IMR-90 (cell line): ENCODE measurements around the gene METTL23.

ENCODE experiments used
- CTCF ChIP-seq: conservative IDR thresholded peaks from 2 replicates; pipeline ENCODE4 v1.5.1; 2012; ENCODE audit warnings: mild to moderate bottlenecking, low read depth, low read length, improper control_type of control experiment
- RAD21 ChIP-seq: IDR thresholded peaks from 2 replicates; pipeline ENCODE4 v1.6.1; 2012; ENCODE audit warnings: low read length, improper control_type of control experiment

GRCh38 chr17:76735006-76735405, 8.4 kb downstream of the METTL23 start:
- TF ChIP-seq CTCF (no peak), RAD21 (no peak)
